K562 (cell line): ENCODE measurements around the gene CRYBG1. TPM values are rescaled to one million over a fixed set of nuclear protein-coding genes. Genes with fewer than 3 reads are reported as not detected.

ENCODE experiments used
- ATAC-seq: fragments of 200-7000 bp; cut with Tn5 transposase; 3 replicates; pipeline ENCODE4 v1.9.1; 2020; ENCODE audit warnings: moderate library complexity
- BruUV-seq: library from RNA; stranded (reverse); fragments of 400-500 nt; replicated peaks from 2 replicates; lab custom pipeline; 2021; lab: Mats Ljungman, UMichigan
- CTCF ChIA-PET: fragments of 300-600 bp; formaldehyde crosslinking; extraction: SDS; loops from one replicate; lab custom pipeline; 2021; ENCODE audit warnings: low intra/inter-chr PET ratio; lab: Yijun Ruan, JAX
- POLR2A ChIA-PET: fragments of 300-600, 350-650 bp; sonication (Branson Sonifier 250); formaldehyde crosslinking; extraction: SDS; loops from one replicate; lab custom pipeline; 2021; ENCODE audit warnings: antibody characterized with exemption, inconsistent platforms; lab: Yijun Ruan, JAX
- DNase-seq, 4 experiments: peaks; one replicate each; pipeline versions ENCODE4 v3.0.0 to v3.0.0-alpha.2; 2011 to 2018; ENCODE audit warnings: low spot score in 3 of 4, mixed read lengths in 3 of 4; ENCODE audit errors: extremely low read depth in 1 of 4
- FAIRE-seq: peaks from 2 replicates; lab custom pipeline; 2011; peaks lifted over from hg19 to GRCh38; lab: Jason Lieb, UNC
- H2AFZ ChIP-seq: 2 replicates; pipeline ENCODE4 v1.6.0; 2011; ENCODE audit warnings: low read depth, low read length, control low read depth, inconsistent platforms
- H3K27ac ChIP-seq: fragments of 200-600 bp; 3 replicates; pipeline ENCODE4 v1.8.0; 2011; ENCODE audit warnings: low read depth, mild to moderate bottlenecking, control low read depth, inconsistent platforms, low read length, moderate library complexity, mixed read lengths; ENCODE audit errors: extremely low read depth
- H3K27me3 ChIP-seq, 2 experiments: fragments of 300-600 bp in 1 of 2; 2 replicates in 1 of 2; 3 replicates in 1 of 2; pipeline versions ENCODE4 v1.6.0 to v1.8.0; 2011; ENCODE audit warnings: inconsistent platforms in 2 of 2, low read length in 2 of 2, mild to moderate bottlenecking in 1 of 2, mixed read lengths in 1 of 2, moderate library complexity in 1 of 2; ENCODE audit not compliant: control insufficient read depth in 2 of 2, insufficient read depth in 2 of 2
- H3K36me3 ChIP-seq: fragments of 300-600 bp; 3 replicates; pipeline ENCODE4 v1.8.0; 2011; ENCODE audit warnings: mild to moderate bottlenecking, low read length, inconsistent platforms; ENCODE audit not compliant: control insufficient read depth, insufficient read depth
- H3K4me1 ChIP-seq, 2 experiments: fragments of 200-600 bp in 1 of 2; replicated peaks in 1 of 2; 2 replicates in 1 of 2; 3 replicates in 1 of 2; pipeline versions ENCODE4 v1.5.1 to v1.8.0; 2011; ENCODE audit warnings: inconsistent platforms in 2 of 2, low read length in 2 of 2, mild to moderate bottlenecking in 1 of 2, mixed read lengths in 1 of 2, moderate library complexity in 1 of 2; ENCODE audit not compliant: control insufficient read depth in 2 of 2, insufficient read depth in 2 of 2
- H3K4me2 ChIP-seq: 2 replicates; pipeline ENCODE4 v1.6.1; 2011; ENCODE audit warnings: low read length, control low read depth, inconsistent platforms, mixed read lengths; ENCODE audit not compliant: insufficient read depth
- H3K4me3 ChIP-seq: fragments of 200-600 bp; sonication (generic), shearing (Covaris generic); 2 replicates; pipeline ENCODE4 v1.5.1; 2016; ENCODE audit warnings: control low read depth, inconsistent platforms
- H3K79me2 ChIP-seq: fragments of 200-600 bp; 3 replicates; pipeline ENCODE4 v1.8.0; 2011; ENCODE audit warnings: low read length, inconsistent platforms; ENCODE audit not compliant: control insufficient read depth, insufficient read depth
- H3K9ac ChIP-seq, 2 experiments: 2 replicates each; pipeline versions ENCODE4 v1.6.0 to v1.6.1; 2011; ENCODE audit warnings: low read depth in 2 of 2, low read length in 2 of 2, control low read depth in 1 of 2, inconsistent platforms in 1 of 2, mild to moderate bottlenecking in 1 of 2, mixed read lengths in 1 of 2; ENCODE audit not compliant: insufficient read depth in 1 of 2
- H3K9me1 ChIP-seq: one replicate; pipeline ENCODE4 v1.6.0; 2011; ENCODE audit warnings: inconsistent platforms, mild to moderate bottlenecking, low read length, moderate library complexity; ENCODE audit not compliant: control insufficient read depth, insufficient read depth
- H3K9me3 ChIP-seq: replicated peaks from 2 replicates; pipeline ENCODE4 v1.5.1; 2011; ENCODE audit warnings: low read depth, low read length, inconsistent platforms; ENCODE audit not compliant: control insufficient read depth, insufficient read depth
- H4K20me1 ChIP-seq: replicated peaks from 2 replicates; pipeline ENCODE4 v1.6.1; 2011; ENCODE audit warnings: low read length, inconsistent platforms, mixed read lengths; ENCODE audit not compliant: control insufficient read depth, insufficient read depth
- C11orf30 ChIP-seq: fragments of 450-650 bp; IDR thresholded peaks from 2 replicates; pipeline ENCODE4 v1.6.1; 2016; ENCODE audit warnings: low read depth, mild to moderate bottlenecking
- HDAC1 ChIP-seq, 2 experiments: fragments of 450-650 bp; IDR thresholded peaks; 2 replicates each; pipeline ENCODE4 v1.6.1; 2016 to 2017; ENCODE audit warnings: inconsistent platforms in 1 of 2, mild to moderate bottlenecking in 1 of 2, moderate library complexity in 1 of 2
- HDAC2 ChIP-seq: fragments of 450-650 bp; IDR thresholded peaks from 2 replicates; pipeline ENCODE4 v1.6.1; 2016; ENCODE audit warnings: mild to moderate bottlenecking
- MAFF ChIP-seq: IDR thresholded peaks from 2 replicates; pipeline ENCODE4 v1.6.1; 2012; ENCODE audit warnings: low read length, improper control_type of control experiment
- MAFG ChIP-seq: fragments of 450-650 bp; conservative IDR thresholded peaks from 2 replicates; pipeline ENCODE4 v1.6.1; 2016; ENCODE audit warnings: missing genetic modification characterization, missing compliant biosample characterization
- MAFK ChIP-seq: IDR thresholded peaks from 2 replicates; pipeline ENCODE4 v1.6.1; 2011; ENCODE audit warnings: low read length, improper control_type of control experiment
- NR4A1 ChIP-seq, 2 experiments: fragments of 250-450 bp in 1 of 2; fragments of 450-650 bp in 1 of 2; sonication (Bioruptor Pico) in 1 of 2; IDR thresholded peaks; 2 replicates each; pipeline versions ENCODE4 v1.4.0 to v1.6.1; 2016 to 2020; ENCODE audit warnings: mild to moderate bottlenecking in 2 of 2, missing compliant biosample characterization in 1 of 2, missing genetic modification characterization in 1 of 2, moderate library complexity in 1 of 2
- ZNF316 ChIP-seq: fragments of 450-650 bp; IDR thresholded peaks from 2 replicates; pipeline ENCODE4 v1.6.1; 2016
- ZNF41 ChIP-seq: fragments of 250-450 bp; sonication (Bioruptor Pico); conservative IDR thresholded peaks from 2 replicates; pipeline ENCODE4 v1.4.0; 2020; ENCODE audit warnings: mild to moderate bottlenecking
- WGBS: fragments of 100-300 bp; shearing (Covaris generic); methylation state at CpG from one replicate; pipeline ENCODE4 v1.1.6; 2016; ENCODE audit warnings: low coverage, mixed read lengths; ENCODE audit not compliant: insufficient coverage; ENCODE audit errors: missing lambda C conversion rate; 5-methylcytosine and 5-hydroxymethylcytosine counted together
- in situ Hi-C: fragments of 300-500 bp; cut with MboI; formaldehyde crosslinking; loops from 4 replicates; pipeline ENCODE4 v1.15.0; 2018; ENCODE audit warnings: inconsistent platforms, mixed read lengths
- intact Hi-C: fragments of 100-400 bp; cut with micrococcal nuclease; formaldehyde crosslinking; loops from 2 replicates; pipeline ENCODE4 v1.14.2; 2022
- polyA plus RNA-seq, 8 experiments: library from polyadenylated mRNA; depleted of rRNA in 4 of 8; stranded (reverse) in 5 of 8; unstranded in 3 of 8; fragments of >200 nt; fragmentation: Nextera tagmentation in 2 of 8; fragmentation: Illumina TruSeq in 1 of 8; extraction: Ambion mirVana in 2 of 8; extraction: Trizol in 1 of 8; gene quantifications; 2 replicates each; pipeline versions ENCODE4 v1.2.1 to v1.2.3, GENCODE V29; 2011 to 2014; ENCODE audit warnings: inconsistent platforms in 1 of 8, missing spikeins in 1 of 8
- total RNA-seq, 7 experiments: library from RNA; depleted of rRNA in 6 of 7; stranded (reverse); fragments of >200 nt in 6 of 7; fragmentation: Illumina TruSeq in 2 of 7; extraction: Trizol in 2 of 7; gene quantifications; 2 replicates each; pipeline versions ENCODE4 v1.2.1 to v1.2.3, GENCODE V29; 2011 to 2021; ENCODE audit warnings: low replicate concordance in 1 of 7
- TF ChIP-seq, protein P1 (sequence below): fragments of 150-350 bp; conservative IDR thresholded peaks from 2 replicates; pipeline ENCODE4 v1.6.1; 2014; ENCODE audit warnings: low read length
- TF ChIP-seq, protein P2 (sequence below): sonication (generic); formaldehyde crosslinking; IDR thresholded peaks from 2 replicates; pipeline ENCODE4 v1.8.0; 2022; ENCODE audit warnings: mild to moderate bottlenecking, missing genetic modification reagents, borderline replicate concordance

Gene CRYBG1
- total and polyA plus RNA-seq, 9 of the 15 experiments (the other 6 are each of a cell fraction or from before 2014, with no cell fraction given) = 0.07 to 0.47 (median 0.11) TPM

DNA sequence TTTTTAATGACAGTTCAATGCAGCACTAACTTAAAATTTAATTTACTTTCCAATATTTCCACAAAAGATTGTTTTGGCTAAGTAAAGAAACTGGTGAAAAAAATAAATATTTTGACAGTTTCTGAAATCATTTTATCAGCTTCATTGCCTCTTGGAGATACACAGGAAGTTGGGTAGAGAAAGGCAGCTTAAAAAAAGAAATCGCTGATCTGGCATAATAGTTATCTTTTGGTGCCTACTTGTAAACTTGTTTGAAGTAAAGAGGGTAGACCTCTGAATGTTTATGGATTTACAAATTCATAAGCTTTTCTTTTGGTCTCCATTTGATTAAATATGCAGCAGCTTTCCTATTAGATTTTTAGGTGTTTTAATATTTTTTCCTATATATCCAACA lies 165.4 kb downstream of the CRYBG1 start:
- in situ Hi-C loops = no loop called here
- peaks cover 4 to 6% of the 10 kb centered on the region in 2 experiments; a peak in 2 of 5 replicates for H3K4me1 ChIP-seq
- H3K79me2 ChIP-seq = no peaks in the 10 kb centered on the region
- FAIRE-seq (no peak), DNase-seq (no peak), ATAC-seq (no peak)
- H3K36me3 ChIP-seq = no peaks in the 10 kb centered on the region
- peaks cover 0 to 3% of the 10 kb centered on the region in 2 experiments; a peak in 3 of 5 replicates for H3K27me3 ChIP-seq
- no peaks in the 10 kb centered on the region for H3K9me3 ChIP-seq
- ChIA-PET POLR2A (interaction anchor here (0.6 to 1.0 kb wide), 2 partner anchors 14 to 42 kb away, joined by 3 read pairs; no protein-coding TSS in a partner anchor), CTCF (no interaction called here)
- WGBS = 6% methylated on average over 1 of the region's 1 CpG
- intact Hi-C loops = no loop called here
- H3K4me3 ChIP-seq = no peak overlapping the region
- peak; percentile 88 for TF ChIP-seq MAFK
- peak; percentile 89 for TF ChIP-seq C11orf30
- peak; percentile 88 for TF ChIP-seq MAFF
- no peak for TF ChIP-seq NR4A1 (CRISPR knock-in tag; IDR thresholded peaks at IDR 0.05)
- TF ChIP-seq NR4A1 (tag; IDR thresholded peaks at IDR 0.05) = no peak
- TF ChIP-seq ZNF316 = peak; percentile 92
- TF ChIP-seq HDAC1 (IDR thresholded peaks at IDR 0.05) = no peak
- TF ChIP-seq, protein P1, sequence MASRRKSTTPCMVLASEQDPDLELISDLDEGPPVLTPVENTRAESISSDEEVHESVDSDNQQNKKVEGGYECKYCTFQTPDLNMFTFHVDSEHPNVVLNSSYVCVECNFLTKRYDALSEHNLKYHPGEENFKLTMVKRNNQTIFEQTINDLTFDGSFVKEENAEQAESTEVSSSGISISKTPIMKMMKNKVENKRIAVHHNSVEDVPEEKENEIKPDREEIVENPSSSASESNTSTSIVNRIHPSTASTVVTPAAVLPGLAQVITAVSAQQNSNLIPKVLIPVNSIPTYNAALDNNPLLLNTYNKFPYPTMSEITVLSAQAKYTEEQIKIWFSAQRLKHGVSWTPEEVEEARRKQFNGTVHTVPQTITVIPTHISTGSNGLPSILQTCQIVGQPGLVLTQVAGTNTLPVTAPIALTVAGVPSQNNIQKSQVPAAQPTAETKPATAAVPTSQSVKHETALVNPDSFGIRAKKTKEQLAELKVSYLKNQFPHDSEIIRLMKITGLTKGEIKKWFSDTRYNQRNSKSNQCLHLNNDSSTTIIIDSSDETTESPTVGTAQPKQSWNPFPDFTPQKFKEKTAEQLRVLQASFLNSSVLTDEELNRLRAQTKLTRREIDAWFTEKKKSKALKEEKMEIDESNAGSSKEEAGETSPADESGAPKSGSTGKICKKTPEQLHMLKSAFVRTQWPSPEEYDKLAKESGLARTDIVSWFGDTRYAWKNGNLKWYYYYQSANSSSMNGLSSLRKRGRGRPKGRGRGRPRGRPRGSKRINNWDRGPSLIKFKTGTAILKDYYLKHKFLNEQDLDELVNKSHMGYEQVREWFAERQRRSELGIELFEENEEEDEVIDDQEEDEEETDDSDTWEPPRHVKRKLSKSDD = no peak
- TF ChIP-seq MAFG (tag) = peak; percentile 85
- no peak for TF ChIP-seq HDAC2
- no peak for TF ChIP-seq ZNF41 (CRISPR knock-in tag)
- TF ChIP-seq, protein P2, sequence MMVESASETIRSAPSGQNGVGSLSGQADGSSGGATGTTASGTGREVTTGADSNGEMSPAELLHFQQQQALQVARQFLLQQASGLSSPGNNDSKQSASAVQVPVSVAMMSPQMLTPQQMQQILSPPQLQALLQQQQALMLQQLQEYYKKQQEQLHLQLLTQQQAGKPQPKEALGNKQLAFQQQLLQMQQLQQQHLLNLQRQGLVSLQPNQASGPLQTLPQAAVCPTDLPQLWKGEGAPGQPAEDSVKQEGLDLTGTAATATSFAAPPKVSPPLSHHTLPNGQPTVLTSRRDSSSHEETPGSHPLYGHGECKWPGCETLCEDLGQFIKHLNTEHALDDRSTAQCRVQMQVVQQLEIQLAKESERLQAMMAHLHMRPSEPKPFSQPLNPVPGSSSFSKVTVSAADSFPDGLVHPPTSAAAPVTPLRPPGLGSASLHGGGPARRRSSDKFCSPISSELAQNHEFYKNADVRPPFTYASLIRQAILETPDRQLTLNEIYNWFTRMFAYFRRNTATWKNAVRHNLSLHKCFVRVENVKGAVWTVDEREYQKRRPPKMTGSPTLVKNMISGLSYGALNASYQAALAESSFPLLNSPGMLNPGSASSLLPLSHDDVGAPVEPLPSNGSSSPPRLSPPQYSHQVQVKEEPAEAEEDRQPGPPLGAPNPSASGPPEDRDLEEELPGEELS = no peak
- peaks cover 5% of the 10 kb centered on the region for H4K20me1 ChIP-seq
- no peak overlapping the region for H3K27ac ChIP-seq
- no peak overlapping the region for H2AFZ ChIP-seq
- H3K4me2 ChIP-seq = no peak overlapping the region
- no peaks in the 10 kb centered on the region for H3K9me1 ChIP-seq
- H3K9ac ChIP-seq = no peak overlapping the region
- BruUV-seq = no TSS peak
